Measurements from ENCODE around the gene TMIGD1.

DNA sequence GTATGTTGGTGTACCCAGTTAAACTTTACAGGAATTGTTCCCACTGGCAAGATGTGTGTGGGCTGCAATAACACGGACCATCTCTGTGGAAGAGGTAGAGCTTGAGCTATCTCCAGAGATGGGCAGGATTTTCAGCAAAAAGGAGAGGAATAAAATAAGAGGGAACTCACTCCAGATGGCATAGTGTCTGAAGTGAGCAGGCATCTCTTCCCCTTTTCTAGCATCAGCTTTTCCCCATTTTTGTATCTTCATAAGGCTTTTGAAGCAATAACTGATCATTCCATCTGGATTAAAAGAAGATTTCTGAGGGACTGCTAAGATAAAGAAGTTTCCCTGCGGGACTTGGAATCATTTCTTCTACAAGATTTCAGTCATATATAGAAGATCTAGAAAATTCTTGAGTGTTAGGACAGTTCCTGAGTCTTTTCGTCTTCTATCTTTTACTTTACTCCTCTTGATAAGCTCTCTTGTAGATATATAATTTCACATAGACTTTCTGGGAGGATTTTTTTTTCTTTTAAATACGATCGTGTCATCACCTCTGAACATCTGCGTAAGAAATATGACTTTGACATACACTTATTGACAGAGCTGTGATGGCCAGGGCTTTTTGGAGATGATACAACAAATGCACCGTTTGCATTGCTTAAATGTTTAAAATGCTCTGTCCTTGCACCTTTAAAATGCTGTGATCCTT is 46.9 kb upstream of the TMIGD1 start:
- TF ChIP-seq CTCF (optimal IDR thresholded peaks at IDR 0.05 in 1 of 3, IDR thresholded peaks at IDR 0.05 in 1 of 3, conservative IDR thresholded peaks at IDR 0.05 in 1 of 3; ENCODE audit: extremely low read depth in 1 of 3, insufficient read depth in 2 of 3, low read length in 3 of 3) (no peak), EZH2 (IDR thresholded peaks at IDR 0.05; ENCODE audit: low read length) (no peak)

All from keratinocyte (primary cell).